ENCODE measurements around the gene XRCC4. TPM values are rescaled to one million over a fixed set of nuclear protein-coding genes. Genes with fewer than 3 reads are reported as not detected.

XRCC4 gene
- total and polyA plus RNA-seq, 9 of the 15 experiments (the other 6 are each of a cell fraction or from before 2014, with no cell fraction given) = 13.6 to 61.6 (median 22.4) TPM

- TF ChIP-seq ZNF407 (IDR thresholded peaks at IDR 0.05; ENCODE audit: low read depth) (no peak), ZNF398 (CRISPR knock-in tag; IDR thresholded peaks at IDR 0.05) (no peak), YY1 (IDR thresholded peaks at IDR 0.05; ENCODE audit: borderline replicate concordance in 1 of 3, control insufficient read depth in 1 of 3, extremely low read depth in 1 of 3, insufficient read depth in 3 of 3, insufficient read length in 1 of 3, insufficient replicate concordance in 2 of 3, low read depth in 1 of 3, low read length in 2 of 3) (peak in 2 of 3 experiments; percentile 68 to 84), FOXM1 (IDR thresholded peaks at IDR 0.05; ENCODE audit: low read depth) (no peak; the same call in 1 of the 2 replicates), FOXM1 (CRISPR knock-in tag; IDR thresholded peaks at IDR 0.05; ENCODE audit: low read depth) (no peak), CXXC5 (CRISPR knock-in tag; IDR thresholded peaks at IDR 0.05) (peak; percentile 89), ZBTB2 (IDR thresholded peaks at IDR 0.05) (no peak), POLR2H (tag; IDR thresholded peaks at IDR 0.05; ENCODE audit: low read depth) (peak; percentile 87), KDM5B (IDR thresholded peaks at IDR 0.05; ENCODE audit: insufficient replicate concordance, low read depth, low read length) (peak; percentile 94), CHAMP1 (IDR thresholded peaks at IDR 0.05) (no peak; the same call in 1 of the 2 replicates)
These were observed at the start of gene XRCC4, which contains the start of gene TMEM167A (continued) for GRCh38 chr5:83076742-83077661.
